Upper lobe of left lung (tissue), 4 donors: ENCODE data around the gene CHPT1.

Source experiments
- CTCF ChIP-seq, 6 experiments: fragments of 450-650 bp in 4 of 6; fragments of 200-600 bp in 2 of 6; sonication (generic) in 2 of 6; IDR thresholded peaks; one replicate each; pipeline ENCODE4 v1.5.1; 2016 to 2019; ENCODE audit warnings: antibody characterized with exemption in 6 of 6
- EP300 ChIP-seq, 4 donors: sonication (generic); formaldehyde crosslinking; IDR thresholded peaks; one replicate each; pipeline ENCODE4 v1.5.1; 2017; ENCODE audit warnings: antibody characterized with exemption in 4 of 4, control low read depth in 2 of 4
- POLR2A ChIP-seq, 4 donors: fragments of 450-650 bp; IDR thresholded peaks; one replicate each; pipeline ENCODE4 v1.5.1; 2016 to 2017; ENCODE audit warnings: antibody characterized with exemption in 4 of 4, mild to moderate bottlenecking in 2 of 4
- POLR2AphosphoS5 ChIP-seq, 2 donors: sonication (generic); formaldehyde crosslinking; IDR thresholded peaks; one replicate each; pipeline ENCODE4 v1.5.1; 2017; ENCODE audit warnings: antibody characterized with exemption in 2 of 2

GRCh38 chr12:101714877-101715444, 17.5 kb downstream of the CHPT1 start:
- TF ChIP-seq POLR2A (IDR thresholded peaks at IDR 0.05) (no peak), CTCF (IDR thresholded peaks at IDR 0.05) (no peak), POLR2AphosphoS5 (IDR thresholded peaks at IDR 0.05) (no peak), EP300 (IDR thresholded peaks at IDR 0.05) (no peak)
